NB4 (cell line): ENCODE results near the gene CMIP.
A peak's percentile ranks its signal among the peaks of the same experiment; 100 is the strongest.

ENCODE experiments used
- POLR2A ChIP-seq: IDR thresholded peaks from 2 replicates; pipeline ENCODE4 v1.6.1; 2011; ENCODE audit warnings: mild to moderate bottlenecking; ENCODE audit not compliant: insufficient read length; ENCODE audit errors: extremely low read depth
- TF ChIP-seq, protein P1 (sequence below): IDR thresholded peaks from one replicate; pipeline ENCODE4 v1.5.1; 2012; ENCODE audit warnings: low read depth, low read length
- TF ChIP-seq, protein P2 (sequence below): IDR thresholded peaks from 2 replicates; pipeline ENCODE4 v1.6.1; 2011; ENCODE audit warnings: low read depth, low read length

DNA sequence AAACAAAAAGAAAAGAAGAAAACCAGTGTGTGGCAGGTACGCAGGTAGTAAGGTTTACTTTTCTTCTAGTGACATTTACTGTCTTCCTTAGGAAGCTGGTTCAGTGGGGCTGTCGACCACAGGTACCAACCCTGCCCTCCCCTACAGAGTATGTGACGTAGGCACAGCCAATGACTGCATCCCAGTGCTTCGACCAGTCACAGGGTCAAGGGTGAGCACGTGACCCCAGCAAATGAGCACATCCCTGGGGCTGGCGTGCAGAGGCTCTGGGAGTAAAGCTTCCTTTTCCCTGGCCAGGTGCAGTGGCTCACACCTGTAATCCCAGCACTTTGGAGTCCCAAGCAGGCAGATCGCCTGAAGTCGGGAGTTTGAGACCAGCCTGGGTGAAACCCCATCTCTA lies 295.6 kb downstream of the CMIP start:
- TF ChIP-seq, protein P1, sequence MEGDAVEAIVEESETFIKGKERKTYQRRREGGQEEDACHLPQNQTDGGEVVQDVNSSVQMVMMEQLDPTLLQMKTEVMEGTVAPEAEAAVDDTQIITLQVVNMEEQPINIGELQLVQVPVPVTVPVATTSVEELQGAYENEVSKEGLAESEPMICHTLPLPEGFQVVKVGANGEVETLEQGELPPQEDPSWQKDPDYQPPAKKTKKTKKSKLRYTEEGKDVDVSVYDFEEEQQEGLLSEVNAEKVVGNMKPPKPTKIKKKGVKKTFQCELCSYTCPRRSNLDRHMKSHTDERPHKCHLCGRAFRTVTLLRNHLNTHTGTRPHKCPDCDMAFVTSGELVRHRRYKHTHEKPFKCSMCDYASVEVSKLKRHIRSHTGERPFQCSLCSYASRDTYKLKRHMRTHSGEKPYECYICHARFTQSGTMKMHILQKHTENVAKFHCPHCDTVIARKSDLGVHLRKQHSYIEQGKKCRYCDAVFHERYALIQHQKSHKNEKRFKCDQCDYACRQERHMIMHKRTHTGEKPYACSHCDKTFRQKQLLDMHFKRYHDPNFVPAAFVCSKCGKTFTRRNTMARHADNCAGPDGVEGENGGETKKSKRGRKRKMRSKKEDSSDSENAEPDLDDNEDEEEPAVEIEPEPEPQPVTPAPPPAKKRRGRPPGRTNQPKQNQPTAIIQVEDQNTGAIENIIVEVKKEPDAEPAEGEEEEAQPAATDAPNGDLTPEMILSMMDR = no peak
- TF ChIP-seq POLR2A = no peak
- TF ChIP-seq, protein P2, sequence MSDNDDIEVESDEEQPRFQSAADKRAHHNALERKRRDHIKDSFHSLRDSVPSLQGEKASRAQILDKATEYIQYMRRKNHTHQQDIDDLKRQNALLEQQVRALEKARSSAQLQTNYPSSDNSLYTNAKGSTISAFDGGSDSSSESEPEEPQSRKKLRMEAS = peak; percentile 90
